Measurements from ENCODE around the gene AQP9.

- TF ChIP-seq, protein P1, sequence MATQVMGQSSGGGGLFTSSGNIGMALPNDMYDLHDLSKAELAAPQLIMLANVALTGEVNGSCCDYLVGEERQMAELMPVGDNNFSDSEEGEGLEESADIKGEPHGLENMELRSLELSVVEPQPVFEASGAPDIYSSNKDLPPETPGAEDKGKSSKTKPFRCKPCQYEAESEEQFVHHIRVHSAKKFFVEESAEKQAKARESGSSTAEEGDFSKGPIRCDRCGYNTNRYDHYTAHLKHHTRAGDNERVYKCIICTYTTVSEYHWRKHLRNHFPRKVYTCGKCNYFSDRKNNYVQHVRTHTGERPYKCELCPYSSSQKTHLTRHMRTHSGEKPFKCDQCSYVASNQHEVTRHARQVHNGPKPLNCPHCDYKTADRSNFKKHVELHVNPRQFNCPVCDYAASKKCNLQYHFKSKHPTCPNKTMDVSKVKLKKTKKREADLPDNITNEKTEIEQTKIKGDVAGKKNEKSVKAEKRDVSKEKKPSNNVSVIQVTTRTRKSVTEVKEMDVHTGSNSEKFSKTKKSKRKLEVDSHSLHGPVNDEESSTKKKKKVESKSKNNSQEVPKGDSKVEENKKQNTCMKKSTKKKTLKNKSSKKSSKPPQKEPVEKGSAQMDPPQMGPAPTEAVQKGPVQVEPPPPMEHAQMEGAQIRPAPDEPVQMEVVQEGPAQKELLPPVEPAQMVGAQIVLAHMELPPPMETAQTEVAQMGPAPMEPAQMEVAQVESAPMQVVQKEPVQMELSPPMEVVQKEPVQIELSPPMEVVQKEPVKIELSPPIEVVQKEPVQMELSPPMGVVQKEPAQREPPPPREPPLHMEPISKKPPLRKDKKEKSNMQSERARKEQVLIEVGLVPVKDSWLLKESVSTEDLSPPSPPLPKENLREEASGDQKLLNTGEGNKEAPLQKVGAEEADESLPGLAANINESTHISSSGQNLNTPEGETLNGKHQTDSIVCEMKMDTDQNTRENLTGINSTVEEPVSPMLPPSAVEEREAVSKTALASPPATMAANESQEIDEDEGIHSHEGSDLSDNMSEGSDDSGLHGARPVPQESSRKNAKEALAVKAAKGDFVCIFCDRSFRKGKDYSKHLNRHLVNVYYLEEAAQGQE (IDR thresholded peaks at IDR 0.05; ENCODE audit: insufficient read depth in 1 of 2, low read depth in 2 of 2, low read length in 2 of 2): no peak
- TF ChIP-seq POLR2AphosphoS5 (IDR thresholded peaks at IDR 0.05; ENCODE audit: low read depth, low read length) (no peak), TAF1 (IDR thresholded peaks at IDR 0.05; ENCODE audit: borderline replicate concordance, insufficient read depth, low read length) (no peak)
Observed at GRCh38 chr15:58139989-58140522, 1.9 kb downstream of the AQP9 start.

All from PFSK-1 (cell line).